ENCODE data around the gene SKIL.

- TF ChIP-seq CTCF (conservative IDR thresholded peaks at IDR 0.05) (no peak), ZFX (IDR thresholded peaks at IDR 0.05) (no peak)
Observed at GRCh38 chr3:170309046-170309445, 48.5 kb upstream of the SKIL start.

All from C4-2B (cell line).